ENCODE results near the gene S100A12. TPM values are rescaled to one million over a fixed set of nuclear protein-coding genes. Genes with fewer than 3 reads are reported as not detected.

The S100A12 gene
- total and polyA plus RNA-seq, 9 of the 15 experiments (the other 6 are each of a cell fraction or from before 2014, with no cell fraction given), result not detected

GRCh38 chr1:153342178-153342577, 33.2 kb downstream of the S100A12 start (continued):
- TF ChIP-seq KLF13 (tag; IDR thresholded peaks at IDR 0.05; ENCODE audit: borderline replicate concordance, low read depth) (no peak), FOXJ2 (tag; IDR thresholded peaks at IDR 0.05) (peak; percentile 88), SOX6 (IDR thresholded peaks at IDR 0.05) (peak; percentile 93), CEBPG (CRISPR knock-in tag; IDR thresholded peaks at IDR 0.05) (no peak), CEBPG (tag; conservative IDR thresholded peaks at IDR 0.05 in 1 of 2, IDR thresholded peaks at IDR 0.05 in 1 of 2) (no peak), TEAD4 (IDR thresholded peaks at IDR 0.05; ENCODE audit: low read length) (peak; percentile 93), TEAD4 (CRISPR knock-in tag; IDR thresholded peaks at IDR 0.05; ENCODE audit: borderline replicate concordance) (no peak), RAD51 (IDR thresholded peaks at IDR 0.05; ENCODE audit: borderline replicate concordance, low read depth) (0 out of 2 replicates have a peak, but pooled peaks have one; percentile 20), THRA (IDR thresholded peaks at IDR 0.05) (no peak), TAL1 (IDR thresholded peaks at IDR 0.05) (peak; percentile 93), SMARCA4 (IDR thresholded peaks at IDR 0.05) (peak; percentile 68; the same call in 1 of the 2 replicates), USF2 (CRISPR knock-in tag; IDR thresholded peaks at IDR 0.05) (no peak), NEUROD1 (IDR thresholded peaks at IDR 0.05; ENCODE audit: borderline replicate concordance, low read depth, low read length, partially characterized antibody) (no peak), ZNF311 (CRISPR knock-in tag; IDR thresholded peaks at IDR 0.05) (no peak), ARID1B (IDR thresholded peaks at IDR 0.05) (peak; percentile 89), CCNT2 (IDR thresholded peaks at IDR 0.05; ENCODE audit: borderline replicate concordance, extremely low read depth, insufficient read length, low read depth, low read length) (peak; percentile 71), RCOR1 (IDR thresholded peaks at IDR 0.05; ENCODE audit: borderline replicate concordance in 1 of 2, low read depth in 2 of 2, low read length in 2 of 2) (peak; percentile 83 to 97), TBL1XR1 (IDR thresholded peaks at IDR 0.05; ENCODE audit: low read length in 2 of 2) (peak in 1 of 2 experiments; percentile 63; a peak in 1 of 4 replicates), TEAD1 (CRISPR knock-in tag; IDR thresholded peaks at IDR 0.05) (peak; percentile 29 to 96; a peak in 3 of 4 replicates)
- TF ChIP-seq, protein P1, sequence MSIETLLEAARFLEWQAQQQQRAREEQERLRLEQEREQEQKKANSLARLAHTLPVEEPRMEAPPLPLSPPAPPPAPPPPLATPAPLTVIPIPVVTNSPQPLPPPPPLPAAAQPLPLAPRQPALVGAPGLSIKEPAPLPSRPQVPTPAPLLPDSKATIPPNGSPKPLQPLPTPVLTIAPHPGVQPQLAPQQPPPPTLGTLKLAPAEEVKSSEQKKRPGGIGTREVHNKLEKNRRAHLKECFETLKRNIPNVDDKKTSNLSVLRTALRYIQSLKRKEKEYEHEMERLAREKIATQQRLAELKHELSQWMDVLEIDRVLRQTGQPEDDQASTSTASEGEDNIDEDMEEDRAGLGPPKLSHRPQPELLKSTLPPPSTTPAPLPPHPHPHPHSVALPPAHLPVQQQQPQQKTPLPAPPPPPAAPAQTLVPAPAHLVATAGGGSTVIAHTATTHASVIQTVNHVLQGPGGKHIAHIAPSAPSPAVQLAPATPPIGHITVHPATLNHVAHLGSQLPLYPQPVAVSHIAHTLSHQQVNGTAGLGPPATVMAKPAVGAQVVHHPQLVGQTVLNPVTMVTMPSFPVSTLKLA (conservative IDR thresholded peaks at IDR 0.05), result 0 out of 4 replicates have a peak, but pooled peaks of 1 of the 2 experiments have one; percentile 31
- TF ChIP-seq, protein P2, sequence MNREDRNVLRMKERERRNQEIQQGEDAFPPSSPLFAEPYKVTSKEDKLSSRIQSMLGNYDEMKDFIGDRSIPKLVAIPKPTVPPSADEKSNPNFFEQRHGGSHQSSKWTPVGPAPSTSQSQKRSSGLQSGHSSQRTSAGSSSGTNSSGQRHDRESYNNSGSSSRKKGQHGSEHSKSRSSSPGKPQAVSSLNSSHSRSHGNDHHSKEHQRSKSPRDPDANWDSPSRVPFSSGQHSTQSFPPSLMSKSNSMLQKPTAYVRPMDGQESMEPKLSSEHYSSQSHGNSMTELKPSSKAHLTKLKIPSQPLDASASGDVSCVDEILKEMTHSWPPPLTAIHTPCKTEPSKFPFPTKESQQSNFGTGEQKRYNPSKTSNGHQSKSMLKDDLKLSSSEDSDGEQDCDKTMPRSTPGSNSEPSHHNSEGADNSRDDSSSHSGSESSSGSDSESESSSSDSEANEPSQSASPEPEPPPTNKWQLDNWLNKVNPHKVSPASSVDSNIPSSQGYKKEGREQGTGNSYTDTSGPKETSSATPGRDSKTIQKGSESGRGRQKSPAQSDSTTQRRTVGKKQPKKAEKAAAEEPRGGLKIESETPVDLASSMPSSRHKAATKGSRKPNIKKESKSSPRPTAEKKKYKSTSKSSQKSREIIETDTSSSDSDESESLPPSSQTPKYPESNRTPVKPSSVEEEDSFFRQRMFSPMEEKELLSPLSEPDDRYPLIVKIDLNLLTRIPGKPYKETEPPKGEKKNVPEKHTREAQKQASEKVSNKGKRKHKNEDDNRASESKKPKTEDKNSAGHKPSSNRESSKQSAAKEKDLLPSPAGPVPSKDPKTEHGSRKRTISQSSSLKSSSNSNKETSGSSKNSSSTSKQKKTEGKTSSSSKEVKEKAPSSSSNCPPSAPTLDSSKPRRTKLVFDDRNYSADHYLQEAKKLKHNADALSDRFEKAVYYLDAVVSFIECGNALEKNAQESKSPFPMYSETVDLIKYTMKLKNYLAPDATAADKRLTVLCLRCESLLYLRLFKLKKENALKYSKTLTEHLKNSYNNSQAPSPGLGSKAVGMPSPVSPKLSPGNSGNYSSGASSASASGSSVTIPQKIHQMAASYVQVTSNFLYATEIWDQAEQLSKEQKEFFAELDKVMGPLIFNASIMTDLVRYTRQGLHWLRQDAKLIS (CRISPR knock-in tag; IDR thresholded peaks at IDR 0.05), result no peak
